Measurements from ENCODE around the gene EPHA6. TPM values are rescaled to one million over a fixed set of nuclear protein-coding genes. Genes with fewer than 3 reads are reported as not detected.
"Not testable (repeated sequence)": the region's sequence is repeated elsewhere in the genome, so short reads cannot be mapped to it uniquely, and the experiment has no call there.

The EPHA6 gene
- total and polyA plus RNA-seq, 9 of the 15 experiments (the other 6 are each of a cell fraction or from before 2014, with no cell fraction given) = not detected

DNA sequence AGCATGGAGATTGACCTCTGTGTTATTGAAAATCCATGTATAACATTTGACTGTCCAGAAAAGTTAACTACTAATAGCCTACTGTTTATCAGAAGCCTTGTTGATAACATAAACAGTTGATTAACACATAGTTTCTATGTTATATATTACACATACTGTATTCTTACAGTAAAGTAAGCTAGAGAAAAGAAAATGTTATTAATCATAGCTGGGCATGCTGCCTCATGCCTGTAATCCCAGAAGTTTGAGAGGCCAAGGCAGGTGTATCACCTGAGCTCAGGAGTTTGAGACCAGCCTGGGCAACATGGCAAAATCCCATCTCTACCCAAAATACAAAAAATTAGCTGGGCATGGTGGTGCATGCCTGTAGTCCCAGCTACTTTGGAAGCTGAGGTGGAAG is 163.3 kb downstream of the EPHA6 start (continued):
- TF ChIP-seq, protein P1, sequence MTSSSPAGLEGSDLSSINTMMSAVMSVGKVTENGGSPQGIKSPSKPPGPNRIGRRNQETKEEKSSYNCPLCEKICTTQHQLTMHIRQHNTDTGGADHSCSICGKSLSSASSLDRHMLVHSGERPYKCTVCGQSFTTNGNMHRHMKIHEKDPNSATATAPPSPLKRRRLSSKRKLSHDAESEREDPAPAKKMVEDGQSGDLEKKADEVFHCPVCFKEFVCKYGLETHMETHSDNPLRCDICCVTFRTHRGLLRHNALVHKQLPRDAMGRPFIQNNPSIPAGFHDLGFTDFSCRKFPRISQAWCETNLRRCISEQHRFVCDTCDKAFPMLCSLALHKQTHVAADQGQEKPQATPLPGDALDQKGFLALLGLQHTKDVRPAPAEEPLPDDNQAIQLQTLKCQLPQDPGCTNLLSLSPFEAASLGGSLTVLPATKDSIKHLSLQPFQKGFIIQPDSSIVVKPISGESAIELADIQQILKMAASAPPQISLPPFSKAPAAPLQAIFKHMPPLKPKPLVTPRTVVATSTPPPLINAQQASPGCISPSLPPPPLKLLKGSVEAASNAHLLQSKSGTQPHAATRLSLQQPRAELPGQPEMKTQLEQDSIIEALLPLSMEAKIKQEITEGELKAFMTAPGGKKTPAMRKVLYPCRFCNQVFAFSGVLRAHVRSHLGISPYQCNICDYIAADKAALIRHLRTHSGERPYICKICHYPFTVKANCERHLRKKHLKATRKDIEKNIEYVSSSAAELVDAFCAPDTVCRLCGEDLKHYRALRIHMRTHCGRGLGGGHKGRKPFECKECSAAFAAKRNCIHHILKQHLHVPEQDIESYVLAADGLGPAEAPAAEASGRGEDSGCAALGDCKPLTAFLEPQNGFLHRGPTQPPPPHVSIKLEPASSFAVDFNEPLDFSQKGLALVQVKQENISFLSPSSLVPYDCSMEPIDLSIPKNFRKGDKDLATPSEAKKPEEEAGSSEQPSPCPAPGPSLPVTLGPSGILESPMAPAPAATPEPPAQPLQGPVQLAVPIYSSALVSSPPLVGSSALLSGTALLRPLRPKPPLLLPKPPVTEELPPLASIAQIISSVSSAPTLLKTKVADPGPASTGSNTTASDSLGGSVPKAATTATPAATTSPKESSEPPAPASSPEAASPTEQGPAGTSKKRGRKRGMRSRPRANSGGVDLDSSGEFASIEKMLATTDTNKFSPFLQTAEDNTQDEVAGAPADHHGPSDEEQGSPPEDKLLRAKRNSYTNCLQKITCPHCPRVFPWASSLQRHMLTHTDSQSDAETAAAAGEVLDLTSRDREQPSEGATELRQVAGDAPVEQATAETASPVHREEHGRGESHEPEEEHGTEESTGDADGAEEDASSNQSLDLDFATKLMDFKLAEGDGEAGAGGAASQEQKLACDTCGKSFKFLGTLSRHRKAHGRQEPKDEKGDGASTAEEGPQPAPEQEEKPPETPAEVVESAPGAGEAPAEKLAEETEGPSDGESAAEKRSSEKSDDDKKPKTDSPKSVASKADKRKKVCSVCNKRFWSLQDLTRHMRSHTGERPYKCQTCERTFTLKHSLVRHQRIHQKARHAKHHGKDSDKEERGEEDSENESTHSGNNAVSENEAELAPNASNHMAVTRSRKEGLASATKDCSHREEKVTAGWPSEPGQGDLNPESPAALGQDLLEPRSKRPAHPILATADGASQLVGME (CRISPR knock-in tag; IDR thresholded peaks at IDR 0.05) = no peak
- no peak for TF ChIP-seq MTA2 (IDR thresholded peaks at IDR 0.05; ENCODE audit: low read depth)
- no peak for TF ChIP-seq SLC30A9 (CRISPR knock-in tag; IDR thresholded peaks at IDR 0.05)
- no peak for TF ChIP-seq RBM39 (optimal IDR thresholded peaks at IDR 0.05; ENCODE audit: low read depth, low read length)
- TF ChIP-seq, protein P2, sequence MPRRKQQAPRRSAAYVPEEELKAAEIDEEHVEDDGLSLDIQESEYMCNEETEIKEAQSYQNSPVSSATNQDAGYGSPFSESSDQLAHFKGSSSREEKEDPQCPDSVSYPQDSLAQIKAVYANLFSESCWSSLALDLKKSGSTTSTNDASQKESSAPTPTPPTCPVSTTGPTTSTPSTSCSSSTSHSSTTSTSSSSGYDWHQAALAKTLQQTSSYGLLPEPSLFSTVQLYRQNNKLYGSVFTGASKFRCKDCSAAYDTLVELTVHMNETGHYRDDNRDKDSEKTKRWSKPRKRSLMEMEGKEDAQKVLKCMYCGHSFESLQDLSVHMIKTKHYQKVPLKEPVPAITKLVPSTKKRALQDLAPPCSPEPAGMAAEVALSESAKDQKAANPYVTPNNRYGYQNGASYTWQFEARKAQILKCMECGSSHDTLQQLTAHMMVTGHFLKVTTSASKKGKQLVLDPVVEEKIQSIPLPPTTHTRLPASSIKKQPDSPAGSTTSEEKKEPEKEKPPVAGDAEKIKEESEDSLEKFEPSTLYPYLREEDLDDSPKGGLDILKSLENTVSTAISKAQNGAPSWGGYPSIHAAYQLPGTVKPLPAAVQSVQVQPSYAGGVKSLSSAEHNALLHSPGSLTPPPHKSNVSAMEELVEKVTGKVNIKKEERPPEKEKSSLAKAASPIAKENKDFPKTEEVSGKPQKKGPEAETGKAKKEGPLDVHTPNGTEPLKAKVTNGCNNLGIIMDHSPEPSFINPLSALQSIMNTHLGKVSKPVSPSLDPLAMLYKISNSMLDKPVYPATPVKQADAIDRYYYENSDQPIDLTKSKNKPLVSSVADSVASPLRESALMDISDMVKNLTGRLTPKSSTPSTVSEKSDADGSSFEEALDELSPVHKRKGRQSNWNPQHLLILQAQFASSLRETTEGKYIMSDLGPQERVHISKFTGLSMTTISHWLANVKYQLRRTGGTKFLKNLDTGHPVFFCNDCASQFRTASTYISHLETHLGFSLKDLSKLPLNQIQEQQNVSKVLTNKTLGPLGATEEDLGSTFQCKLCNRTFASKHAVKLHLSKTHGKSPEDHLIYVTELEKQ (CRISPR knock-in tag; IDR thresholded peaks at IDR 0.05) = no peak

DNA sequence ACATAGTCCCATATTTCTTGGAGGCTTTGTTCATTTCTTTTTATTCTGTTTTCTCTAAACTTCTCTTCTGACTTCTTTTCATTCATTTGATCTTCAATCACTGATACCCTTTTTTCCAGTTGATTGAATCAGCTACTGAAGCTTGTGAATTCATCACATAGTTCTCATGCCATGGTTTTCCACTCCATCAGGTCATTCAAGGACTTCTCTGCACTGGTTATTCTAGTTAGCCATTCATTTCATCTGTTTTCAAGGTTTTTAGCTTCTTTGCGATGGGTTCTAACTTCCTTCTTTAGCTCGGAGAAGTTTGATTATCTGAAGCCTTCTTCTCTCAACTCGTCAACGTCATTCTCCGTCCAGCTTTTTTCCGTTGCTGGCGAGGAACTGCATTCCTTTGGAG is 169.3 kb downstream of the EPHA6 start:
- WGBS (ENCODE audit: insufficient coverage, low coverage, missing lambda C conversion rate) = 0% methylated on average over 5 of the region's 7 CpGs
- H2AFZ ChIP-seq (ENCODE audit: low read depth, low read length); H3K4me3 ChIP-seq; H3K9me3 ChIP-seq (replicated peaks; ENCODE audit: control insufficient read depth, insufficient read depth, low read depth, low read length); DNase-seq (ENCODE audit: extremely low read depth in 1 of 4, low spot score in 3 of 4); H3K36me3 ChIP-seq (ENCODE audit: control insufficient read depth, insufficient read depth, low read length); H3K9me1 ChIP-seq (ENCODE audit: control insufficient read depth, insufficient read depth, low read length); BruUV-seq (replicated peaks); H3K4me1 ChIP-seq (replicated peaks in 1 of 2; ENCODE audit: control insufficient read depth in 2 of 2, insufficient read depth in 2 of 2, low read length in 2 of 2); CTCF ChIA-PET (ENCODE audit: low intra/inter-chr PET ratio); in situ Hi-C loops (cut with MboI); H3K27me3 ChIP-seq (ENCODE audit: control insufficient read depth in 2 of 2, insufficient read depth in 2 of 2, low read length in 2 of 2); H3K27ac ChIP-seq (ENCODE audit: extremely low read depth, low read depth, low read length); H3K4me2 ChIP-seq (ENCODE audit: insufficient read depth, low read length); intact Hi-C loops (cut with micrococcal nuclease); H4K20me1 ChIP-seq (replicated peaks; ENCODE audit: control insufficient read depth, insufficient read depth, low read length); H3K79me2 ChIP-seq (ENCODE audit: control insufficient read depth, insufficient read depth, low read length); FAIRE-seq; ATAC-seq; H3K9ac ChIP-seq (ENCODE audit: insufficient read depth in 1 of 2, low read depth in 2 of 2, low read length in 2 of 2); POLR2A ChIA-PET: not testable (repeated sequence)

Data from K562 (cell line).